Measurements from ENCODE around the gene HEPN1. TPM values are rescaled to one million over a fixed set of nuclear protein-coding genes. Genes with fewer than 3 reads are reported as not detected.

HEPN1 gene
- total RNA-seq, 1 experiment from 2014 or later = not detected

DNA sequence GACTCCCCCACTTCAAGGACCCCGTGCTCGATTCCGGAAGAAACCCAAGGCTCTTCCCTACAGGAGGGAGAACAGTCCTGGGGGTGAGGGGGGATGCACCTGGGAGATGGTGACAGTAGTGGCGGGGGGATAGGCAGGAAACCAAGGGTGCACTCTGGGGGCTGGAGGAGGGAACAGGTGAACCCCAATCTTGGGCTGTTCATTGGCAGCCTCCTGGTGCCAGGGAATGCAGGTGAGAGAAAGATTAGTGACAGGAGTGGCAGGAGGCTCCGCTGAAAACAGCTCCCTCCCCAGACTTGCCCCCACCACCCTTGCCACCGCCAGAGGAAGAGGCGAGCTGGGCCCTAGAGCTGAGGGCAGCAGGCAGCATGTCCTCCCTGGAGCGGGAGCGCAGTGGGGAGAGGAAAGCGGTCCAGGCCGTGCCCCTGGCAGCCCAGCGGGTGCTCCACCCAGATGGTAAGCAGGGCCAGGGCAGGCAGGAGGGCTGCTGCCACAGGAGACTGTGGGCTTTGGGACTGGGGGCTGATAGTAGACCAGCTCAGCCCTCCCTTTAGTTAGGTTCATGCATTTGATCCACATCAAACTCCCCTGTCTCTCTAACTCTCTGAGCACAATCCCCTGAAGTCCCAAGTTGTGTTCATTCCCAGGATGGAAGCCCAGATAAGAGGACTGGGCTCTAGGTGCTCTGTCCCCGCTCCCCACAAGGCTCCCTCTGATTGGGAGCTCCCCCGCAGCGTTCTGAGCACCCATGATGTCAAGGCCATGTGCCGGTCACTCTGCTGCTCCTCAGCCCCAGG is 39.4 kb upstream of the HEPN1 start:
- no peak overlapping the region for H3K27ac Mint-ChIP-seq
- CTCF ChIA-PET = no interaction called here
- peaks cover 32% of the 10 kb centered on the region for H3K4me1 Mint-ChIP-seq
- POLR2A ChIA-PET = no interaction called here
- H3K27me3 Mint-ChIP-seq (ENCODE audit: low read depth) = peaks cover 39% of the 10 kb centered on the region
- ATAC-seq = no peak
- no peaks in the 10 kb centered on the region for H3K9me3 Mint-ChIP-seq
- TF ChIP-seq IRF2 (CRISPR knock-in tag; IDR thresholded peaks at IDR 0.05; ENCODE audit: borderline replicate concordance, low read depth) = no peak
- no peaks in the 10 kb centered on the region for H3K36me3 Mint-ChIP-seq
- H3K4me3 Mint-ChIP-seq = no peak overlapping the region
- DNase-seq (ENCODE audit: low spot score) = no peak

DNA sequence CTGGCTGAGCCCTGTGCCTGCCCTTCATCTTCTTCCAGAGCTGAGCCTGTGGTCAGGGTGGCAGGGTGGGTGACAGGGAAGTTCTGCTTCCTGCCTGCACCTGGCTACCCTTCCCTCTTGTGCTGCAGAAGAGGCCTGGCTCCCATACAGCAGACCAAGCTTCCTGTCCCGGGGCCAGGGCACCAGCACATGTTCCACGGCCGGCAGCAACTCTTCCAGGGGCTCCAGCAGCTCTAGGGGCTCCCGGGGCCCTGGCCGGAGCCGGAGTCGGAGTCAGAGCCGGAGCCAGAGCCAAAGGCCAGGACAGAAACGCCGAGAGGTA is 38.8 kb upstream of the HEPN1 start:
- H3K9me3 Mint-ChIP-seq = no peaks in the 10 kb centered on the region
- TF ChIP-seq CREM (CRISPR knock-in tag; IDR thresholded peaks at IDR 0.05) (no peak), NFYB (CRISPR knock-in tag; conservative IDR thresholded peaks at IDR 0.05; ENCODE audit: low read depth) (no peak), IRF2 (CRISPR knock-in tag; IDR thresholded peaks at IDR 0.05; ENCODE audit: borderline replicate concordance, low read depth) (no peak), FOXJ3 (CRISPR knock-in tag; IDR thresholded peaks at IDR 0.05; ENCODE audit: borderline replicate concordance) (no peak), ZNF416 (CRISPR knock-in tag; IDR thresholded peaks at IDR 0.05) (no peak), ZNF263 (CRISPR knock-in tag; IDR thresholded peaks at IDR 0.05; ENCODE audit: low read depth) (no peak), ZNF138 (CRISPR knock-in tag; conservative IDR thresholded peaks at IDR 0.05) (no peak), NR2C2 (CRISPR knock-in tag; IDR thresholded peaks at IDR 0.05) (no peak), HMGA2 (CRISPR knock-in tag; IDR thresholded peaks at IDR 0.05) (no peak), SOX15 (CRISPR knock-in tag; IDR thresholded peaks at IDR 0.05) (no peak), KAT7 (CRISPR knock-in tag; IDR thresholded peaks at IDR 0.05; ENCODE audit: borderline replicate concordance) (no peak), JUN (CRISPR knock-in tag; IDR thresholded peaks at IDR 0.05) (no peak), MYBL2 (CRISPR knock-in tag; IDR thresholded peaks at IDR 0.05) (no peak)
- TF ChIP-seq, protein P1, sequence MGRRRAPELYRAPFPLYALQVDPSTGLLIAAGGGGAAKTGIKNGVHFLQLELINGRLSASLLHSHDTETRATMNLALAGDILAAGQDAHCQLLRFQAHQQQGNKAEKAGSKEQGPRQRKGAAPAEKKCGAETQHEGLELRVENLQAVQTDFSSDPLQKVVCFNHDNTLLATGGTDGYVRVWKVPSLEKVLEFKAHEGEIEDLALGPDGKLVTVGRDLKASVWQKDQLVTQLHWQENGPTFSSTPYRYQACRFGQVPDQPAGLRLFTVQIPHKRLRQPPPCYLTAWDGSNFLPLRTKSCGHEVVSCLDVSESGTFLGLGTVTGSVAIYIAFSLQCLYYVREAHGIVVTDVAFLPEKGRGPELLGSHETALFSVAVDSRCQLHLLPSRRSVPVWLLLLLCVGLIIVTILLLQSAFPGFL (CRISPR knock-in tag; IDR thresholded peaks at IDR 0.05; ENCODE audit: borderline replicate concordance) = no peak
- TF ChIP-seq, protein P2, sequence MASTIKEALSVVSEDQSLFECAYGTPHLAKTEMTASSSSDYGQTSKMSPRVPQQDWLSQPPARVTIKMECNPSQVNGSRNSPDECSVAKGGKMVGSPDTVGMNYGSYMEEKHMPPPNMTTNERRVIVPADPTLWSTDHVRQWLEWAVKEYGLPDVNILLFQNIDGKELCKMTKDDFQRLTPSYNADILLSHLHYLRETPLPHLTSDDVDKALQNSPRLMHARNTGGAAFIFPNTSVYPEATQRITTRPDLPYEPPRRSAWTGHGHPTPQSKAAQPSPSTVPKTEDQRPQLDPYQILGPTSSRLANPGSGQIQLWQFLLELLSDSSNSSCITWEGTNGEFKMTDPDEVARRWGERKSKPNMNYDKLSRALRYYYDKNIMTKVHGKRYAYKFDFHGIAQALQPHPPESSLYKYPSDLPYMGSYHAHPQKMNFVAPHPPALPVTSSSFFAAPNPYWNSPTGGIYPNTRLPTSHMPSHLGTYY (CRISPR knock-in tag; IDR thresholded peaks at IDR 0.05) = no peak
- TF ChIP-seq, protein P3, sequence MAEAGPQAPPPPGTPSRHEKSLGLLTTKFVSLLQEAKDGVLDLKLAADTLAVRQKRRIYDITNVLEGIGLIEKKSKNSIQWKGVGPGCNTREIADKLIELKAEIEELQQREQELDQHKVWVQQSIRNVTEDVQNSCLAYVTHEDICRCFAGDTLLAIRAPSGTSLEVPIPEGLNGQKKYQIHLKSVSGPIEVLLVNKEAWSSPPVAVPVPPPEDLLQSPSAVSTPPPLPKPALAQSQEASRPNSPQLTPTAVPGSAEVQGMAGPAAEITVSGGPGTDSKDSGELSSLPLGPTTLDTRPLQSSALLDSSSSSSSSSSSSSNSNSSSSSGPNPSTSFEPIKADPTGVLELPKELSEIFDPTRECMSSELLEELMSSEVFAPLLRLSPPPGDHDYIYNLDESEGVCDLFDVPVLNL (CRISPR knock-in tag; IDR thresholded peaks at IDR 0.05; ENCODE audit: borderline replicate concordance, low read depth) = no peak
- TF ChIP-seq, protein P4, sequence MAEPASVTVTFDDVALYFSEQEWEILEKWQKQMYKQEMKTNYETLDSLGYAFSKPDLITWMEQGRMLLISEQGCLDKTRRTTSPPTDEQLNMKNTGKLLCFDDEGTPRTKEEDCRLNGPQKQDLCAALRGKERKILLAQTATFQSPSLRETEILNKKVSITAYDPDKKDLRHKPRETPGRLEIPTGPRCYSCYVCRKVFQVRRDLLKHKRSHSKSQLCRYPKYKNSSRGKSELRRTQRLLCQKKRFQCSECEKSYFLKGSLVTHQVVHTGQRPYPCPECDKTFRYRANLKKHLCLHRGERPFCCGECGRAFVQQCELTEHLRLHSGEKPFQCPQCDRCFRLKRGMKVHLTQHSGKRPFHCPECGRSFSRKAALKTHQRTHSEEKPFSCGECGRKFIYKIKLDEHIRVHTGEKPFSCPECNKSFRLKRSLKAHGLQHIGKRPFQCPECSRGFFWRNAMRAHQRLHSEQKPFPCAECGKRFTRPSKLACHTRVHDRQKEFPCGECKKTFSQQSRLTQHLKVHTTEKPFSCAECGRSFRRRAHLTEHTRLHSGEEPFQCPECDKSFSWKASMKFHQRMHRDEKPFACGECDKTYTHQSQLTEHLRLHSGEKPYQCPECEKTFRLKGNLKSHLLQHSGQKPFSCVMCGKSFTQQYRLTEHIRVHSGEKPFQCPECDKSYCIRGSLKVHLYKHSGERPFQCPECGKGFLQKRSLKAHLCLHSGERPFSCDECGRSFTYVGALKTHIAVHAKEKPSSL (CRISPR knock-in tag; conservative IDR thresholded peaks at IDR 0.05) = no peak
- TF ChIP-seq, protein P5, sequence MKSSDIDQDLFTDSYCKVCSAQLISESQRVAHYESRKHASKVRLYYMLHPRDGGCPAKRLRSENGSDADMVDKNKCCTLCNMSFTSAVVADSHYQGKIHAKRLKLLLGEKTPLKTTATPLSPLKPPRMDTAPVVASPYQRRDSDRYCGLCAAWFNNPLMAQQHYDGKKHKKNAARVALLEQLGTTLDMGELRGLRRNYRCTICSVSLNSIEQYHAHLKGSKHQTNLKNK (CRISPR knock-in tag; IDR thresholded peaks at IDR 0.05) = no peak
- ChIA-PET CTCF (no interaction called here), POLR2A (no interaction called here)
- no peak overlapping the region for H3K27ac Mint-ChIP-seq
- H3K36me3 Mint-ChIP-seq = no peaks in the 10 kb centered on the region
- H3K27me3 Mint-ChIP-seq (ENCODE audit: low read depth) = peaks cover 36% of the 10 kb centered on the region
- ATAC-seq (no peak), DNase-seq (ENCODE audit: low spot score) (no peak)
- no peak overlapping the region for H3K4me3 Mint-ChIP-seq
- H3K4me1 Mint-ChIP-seq = peaks cover 32% of the 10 kb centered on the region
